Neural cell (in vitro differentiated cells): ENCODE measurements around the gene RFX7.

Source experiments
- EP300 ChIP-seq: fragments of 450-650 bp; conservative IDR thresholded peaks from 2 replicates; pipeline ENCODE4 v1.6.1; 2014; ENCODE audit warnings: antibody characterized with exemption, mild to moderate bottlenecking, moderate library complexity; ENCODE audit not compliant: poor library complexity, severe bottlenecking
- EZH2 ChIP-seq: fragments of 200-600, 300-800 bp; shearing (Covaris generic), sonication (generic); IDR thresholded peaks from 2 replicates; pipeline ENCODE4 v1.6.1; 2014; ENCODE audit warnings: antibody characterized with exemption, low read length, borderline replicate concordance, mild to moderate bottlenecking; ENCODE audit not compliant: insufficient read depth, poor library complexity, severe bottlenecking
- POLR2AphosphoS5 ChIP-seq: IDR thresholded peaks from 2 replicates; pipeline ENCODE4 v1.6.1; 2012
- RAD21 ChIP-seq: fragments of 450-650 bp; conservative IDR thresholded peaks from 2 replicates; pipeline ENCODE4 v1.6.1; 2014; ENCODE audit warnings: antibody characterized with exemption, mild to moderate bottlenecking, moderate library complexity
- SMC3 ChIP-seq: fragments of 450-650 bp; conservative IDR thresholded peaks from 2 replicates; pipeline ENCODE4 v1.6.1; 2014; ENCODE audit warnings: antibody characterized with exemption, mild to moderate bottlenecking, moderate library complexity; ENCODE audit not compliant: poor library complexity
- TF ChIP-seq, protein P1 (sequence below): fragments of 450-650 bp; IDR thresholded peaks from 2 replicates; pipeline ENCODE4 v1.5.1; 2014; ENCODE audit warnings: antibody characterized with exemption, mild to moderate bottlenecking, moderate library complexity; ENCODE audit not compliant: poor library complexity, severe bottlenecking

GRCh38 chr15:56211960-56212550 is 31.6 kb downstream of the RFX7 start:
- TF ChIP-seq, protein P1, sequence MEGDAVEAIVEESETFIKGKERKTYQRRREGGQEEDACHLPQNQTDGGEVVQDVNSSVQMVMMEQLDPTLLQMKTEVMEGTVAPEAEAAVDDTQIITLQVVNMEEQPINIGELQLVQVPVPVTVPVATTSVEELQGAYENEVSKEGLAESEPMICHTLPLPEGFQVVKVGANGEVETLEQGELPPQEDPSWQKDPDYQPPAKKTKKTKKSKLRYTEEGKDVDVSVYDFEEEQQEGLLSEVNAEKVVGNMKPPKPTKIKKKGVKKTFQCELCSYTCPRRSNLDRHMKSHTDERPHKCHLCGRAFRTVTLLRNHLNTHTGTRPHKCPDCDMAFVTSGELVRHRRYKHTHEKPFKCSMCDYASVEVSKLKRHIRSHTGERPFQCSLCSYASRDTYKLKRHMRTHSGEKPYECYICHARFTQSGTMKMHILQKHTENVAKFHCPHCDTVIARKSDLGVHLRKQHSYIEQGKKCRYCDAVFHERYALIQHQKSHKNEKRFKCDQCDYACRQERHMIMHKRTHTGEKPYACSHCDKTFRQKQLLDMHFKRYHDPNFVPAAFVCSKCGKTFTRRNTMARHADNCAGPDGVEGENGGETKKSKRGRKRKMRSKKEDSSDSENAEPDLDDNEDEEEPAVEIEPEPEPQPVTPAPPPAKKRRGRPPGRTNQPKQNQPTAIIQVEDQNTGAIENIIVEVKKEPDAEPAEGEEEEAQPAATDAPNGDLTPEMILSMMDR: no peak
- TF ChIP-seq EZH2 (no peak), POLR2AphosphoS5 (no peak), RAD21 (no peak), EP300 (no peak), SMC3 (no peak)
